HepG2 (cell line): ENCODE data around the gene CTDNEP1. TPM values are rescaled to one million over a fixed set of nuclear protein-coding genes. Genes with fewer than 3 reads are reported as not detected.

Source experiments
- ARNT ChIP-seq: fragments of 450-650 bp; IDR thresholded peaks from 2 replicates; pipeline ENCODE4 v1.6.1; 2017
- ATF5 ChIP-seq: sonication (generic); formaldehyde crosslinking; IDR thresholded peaks from 2 replicates; pipeline ENCODE4 v1.4.0; 2020; ENCODE audit warnings: mild to moderate bottlenecking, low read depth, missing genetic modification reagents
- ATRX ChIP-seq: sonication (generic); formaldehyde crosslinking; IDR thresholded peaks from 2 replicates; pipeline ENCODE4 v1.4.0; 2020; ENCODE audit warnings: missing genetic modification reagents, borderline replicate concordance
- BATF2 ChIP-seq: sonication (generic); formaldehyde crosslinking; IDR thresholded peaks from 2 replicates; pipeline ENCODE4 v1.8.0; 2022; ENCODE audit warnings: mild to moderate bottlenecking, missing genetic modification reagents, moderate library complexity
- ETV5 ChIP-seq: IDR thresholded peaks from 2 replicates; pipeline ENCODE4 v1.6.1; 2018; ENCODE audit warnings: missing biosample characterization, missing genetic modification reagents, inconsistent platforms, borderline replicate concordance
- POLR2G ChIP-seq: fragments of 200-400 bp; formaldehyde crosslinking; IDR thresholded peaks from 2 replicates; pipeline ENCODE4 v1.6.1; 2018; ENCODE audit warnings: mild to moderate bottlenecking, low read depth, low read length, moderate library complexity
- PRDM10 ChIP-seq: sonication (generic); formaldehyde crosslinking; IDR thresholded peaks from 2 replicates; pipeline ENCODE4 v1.4.0; 2020; ENCODE audit warnings: low read depth, missing genetic modification reagents
- RNF2 ChIP-seq: fragments of 450-650 bp; conservative IDR thresholded peaks from 2 replicates; pipeline ENCODE4 v1.6.1; 2016; ENCODE audit warnings: low read depth
- SIN3A ChIP-seq: IDR thresholded peaks from 2 replicates; pipeline ENCODE4 v1.6.1; 2011; ENCODE audit warnings: low read depth, mild to moderate bottlenecking, control low read depth, low read length, borderline replicate concordance
- XRCC5 ChIP-seq: fragments of 200-400 bp; formaldehyde crosslinking; optimal IDR thresholded peaks from 2 replicates; pipeline ENCODE3; 2017; ENCODE audit warnings: mild to moderate bottlenecking, low read length
- ZBTB33 ChIP-seq: sonication (generic); formaldehyde crosslinking; IDR thresholded peaks from 2 replicates; pipeline ENCODE4 v1.4.0; 2020; ENCODE audit warnings: missing genetic modification reagents
- ZNF609 ChIP-seq: sonication (generic); formaldehyde crosslinking; IDR thresholded peaks from 2 replicates; pipeline ENCODE4 v1.4.0; 2020; ENCODE audit warnings: mild to moderate bottlenecking, missing genetic modification reagents, borderline replicate concordance
- ZNF773 ChIP-seq: sonication (generic); formaldehyde crosslinking; IDR thresholded peaks from 2 replicates; pipeline ENCODE4 v1.4.0; 2020; ENCODE audit warnings: missing genetic modification reagents, borderline replicate concordance
- polyA plus RNA-seq, 8 experiments: library from polyadenylated mRNA; depleted of rRNA in 3 of 8; stranded (reverse) in 7 of 8; unstranded in 1 of 8; fragments of >200 nt; fragmentation: Illumina TruSeq in 4 of 8; extraction: Trizol in 4 of 8; gene quantifications; 2 replicates each; pipeline versions ENCODE4 v1.2.1 to v1.2.3, GENCODE V29; 2011 to 2016; ENCODE audit warnings: low read depth in 4 of 8, missing spikeins in 1 of 8, mixed read lengths in 1 of 8; ENCODE audit not compliant: insufficient read depth in 1 of 8
- total RNA-seq, 5 experiments: library from RNA; depleted of rRNA; stranded (reverse); fragments of >200 nt; fragmentation: Illumina TruSeq; extraction: Trizol; gene quantifications; 2 replicates each; pipeline ENCODE4 v1.2.3, GENCODE V29; 2016; ENCODE audit warnings: low read depth in 1 of 5
- TF ChIP-seq, protein P1 (sequence below): sonication (generic); formaldehyde crosslinking; IDR thresholded peaks from 2 replicates; pipeline ENCODE4 v1.9.0; 2021; ENCODE audit warnings: missing genetic modification reagents, borderline replicate concordance

Gene CTDNEP1
- total and polyA plus RNA-seq, 2 of the 13 experiments (the other 11 are each of a cell fraction or from before 2014, with no cell fraction given), result 19.8 to 118 TPM

GRCh38 chr17:7220593-7221277 lies 30.8 kb downstream of the CTDNEP1 start (continued):
- TF ChIP-seq ZBTB33 (CRISPR knock-in tag) (peak; percentile 8; the same call in 1 of the 2 replicates), SIN3A (no peak), RNF2 (no peak), POLR2G (peak; percentile 9), ARNT (no peak), BATF2 (CRISPR knock-in tag) (no peak), ETV5 (no peak), XRCC5 (peak; percentile 29), ZNF773 (CRISPR knock-in tag) (no peak), ATF5 (CRISPR knock-in tag) (no peak), PRDM10 (no peak), ZNF609 (CRISPR knock-in tag) (no peak), ATRX (CRISPR knock-in tag) (no peak)
- TF ChIP-seq, protein P1, sequence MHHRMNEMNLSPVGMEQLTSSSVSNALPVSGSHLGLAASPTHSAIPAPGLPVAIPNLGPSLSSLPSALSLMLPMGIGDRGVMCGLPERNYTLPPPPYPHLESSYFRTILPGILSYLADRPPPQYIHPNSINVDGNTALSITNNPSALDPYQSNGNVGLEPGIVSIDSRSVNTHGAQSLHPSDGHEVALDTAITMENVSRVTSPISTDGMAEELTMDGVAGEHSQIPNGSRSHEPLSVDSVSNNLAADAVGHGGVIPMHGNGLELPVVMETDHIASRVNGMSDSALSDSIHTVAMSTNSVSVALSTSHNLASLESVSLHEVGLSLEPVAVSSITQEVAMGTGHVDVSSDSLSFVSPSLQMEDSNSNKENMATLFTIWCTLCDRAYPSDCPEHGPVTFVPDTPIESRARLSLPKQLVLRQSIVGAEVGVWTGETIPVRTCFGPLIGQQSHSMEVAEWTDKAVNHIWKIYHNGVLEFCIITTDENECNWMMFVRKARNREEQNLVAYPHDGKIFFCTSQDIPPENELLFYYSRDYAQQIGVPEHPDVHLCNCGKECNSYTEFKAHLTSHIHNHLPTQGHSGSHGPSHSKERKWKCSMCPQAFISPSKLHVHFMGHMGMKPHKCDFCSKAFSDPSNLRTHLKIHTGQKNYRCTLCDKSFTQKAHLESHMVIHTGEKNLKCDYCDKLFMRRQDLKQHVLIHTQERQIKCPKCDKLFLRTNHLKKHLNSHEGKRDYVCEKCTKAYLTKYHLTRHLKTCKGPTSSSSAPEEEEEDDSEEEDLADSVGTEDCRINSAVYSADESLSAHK (CRISPR knock-in tag), result no peak
